HG02763 (cell line): ENCODE data around the gene MEIOSIN.
"Not testable (repeated sequence)": the region's sequence is repeated elsewhere in the genome, so short reads cannot be mapped to it uniquely, and the experiment has no call there.

Experiments used
- ATAC-seq: cut with Tn5 transposase; IDR thresholded peaks from one replicate; pipeline ENCODE4 v1.9.1; 2021; ENCODE audit warnings: mild to moderate bottlenecking, moderate library complexity; ENCODE audit not compliant: unreplicated experiment

Gene MEIOSIN, protein sequence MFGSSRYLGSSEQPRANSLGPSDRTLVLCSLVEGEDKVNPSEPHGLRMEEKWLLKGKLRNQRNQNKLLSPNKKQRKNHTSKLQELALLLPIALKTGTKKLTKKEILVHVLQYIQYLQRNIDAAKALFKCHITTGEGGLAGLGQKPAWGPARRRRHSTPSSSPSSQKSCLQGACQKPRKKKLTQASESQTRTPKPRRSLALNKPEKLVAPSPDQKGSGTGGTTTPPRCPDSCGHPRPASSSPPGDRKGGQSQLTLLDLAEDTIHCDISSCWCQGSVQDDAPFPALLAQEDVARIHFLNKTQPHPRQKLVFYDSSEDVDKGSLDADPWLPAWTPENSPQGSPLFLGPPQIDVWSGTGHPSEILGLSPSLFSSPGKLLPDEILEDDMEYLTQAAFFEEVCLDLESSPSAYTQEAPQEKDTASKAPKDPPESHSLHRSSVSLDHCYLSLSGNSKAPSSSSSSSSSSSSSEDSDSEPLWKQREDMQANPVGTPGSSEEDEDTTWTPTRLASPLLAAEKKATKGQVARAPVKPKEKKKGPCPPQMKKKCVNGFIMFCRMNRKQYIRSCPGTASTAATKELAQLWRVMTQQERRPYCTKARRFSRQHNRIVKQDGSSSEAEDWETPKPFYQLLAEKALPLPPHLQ

DNA sequence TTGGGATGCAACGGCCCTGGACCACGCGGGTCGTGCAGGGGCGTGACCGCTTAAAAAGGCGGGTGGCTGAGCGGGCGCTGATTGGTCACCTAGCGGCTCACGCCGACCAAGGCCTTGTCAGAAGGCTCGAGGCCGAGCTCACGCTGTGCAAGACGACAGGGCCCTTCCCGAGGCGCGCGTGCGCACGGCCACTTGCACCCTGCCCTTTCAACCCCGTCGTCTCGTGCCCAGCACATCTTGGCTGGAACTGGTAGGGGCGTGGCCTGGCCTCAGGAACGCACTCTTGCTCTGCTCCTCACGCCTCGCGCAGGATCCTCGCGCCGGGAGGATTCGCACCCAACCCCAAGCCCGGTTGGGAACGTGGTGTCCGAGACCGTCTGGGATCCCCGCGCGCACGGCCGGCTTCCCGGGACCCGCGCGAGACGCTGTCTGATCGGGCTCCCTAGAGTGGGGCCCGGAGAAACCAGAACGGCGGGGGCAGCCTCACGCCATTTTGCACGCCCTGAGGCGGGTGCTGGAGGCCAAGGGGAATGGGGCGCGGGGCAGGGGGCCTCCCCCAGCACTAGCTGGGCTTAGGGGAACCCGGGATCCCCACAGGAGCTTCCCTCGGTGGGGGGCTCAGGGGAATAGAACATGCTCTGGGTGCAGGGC is at the start of gene MEIOSIN:
Gene MEIOSIN, plus strand, starts transcription at position 280 of the 651 bp plus-strand sequence. CDS start 1,938 bp downstream, outside the sequence.
- ATAC-seq, result no peak

DNA sequence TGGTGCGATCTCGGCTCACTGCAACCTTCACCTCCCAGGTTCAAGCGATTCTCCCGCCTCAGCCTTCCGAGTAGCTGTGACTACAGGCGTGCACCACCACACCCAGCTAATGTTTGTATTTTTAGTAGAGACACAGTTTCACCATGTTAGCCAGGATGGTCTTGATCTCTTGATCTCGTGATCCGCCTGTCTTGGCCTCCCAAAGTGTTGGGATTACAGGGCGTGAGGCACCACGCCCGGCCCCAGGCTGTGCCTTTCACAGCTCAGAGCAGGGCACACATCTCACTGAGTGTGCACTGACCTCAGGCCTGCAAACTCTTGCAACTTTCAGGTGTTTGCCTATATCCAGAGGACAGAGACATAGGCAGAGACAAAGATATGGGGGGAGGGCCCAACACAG is 48.2 kb upstream of the MEIOSIN start:
- not testable (repeated sequence) for ATAC-seq

DNA sequence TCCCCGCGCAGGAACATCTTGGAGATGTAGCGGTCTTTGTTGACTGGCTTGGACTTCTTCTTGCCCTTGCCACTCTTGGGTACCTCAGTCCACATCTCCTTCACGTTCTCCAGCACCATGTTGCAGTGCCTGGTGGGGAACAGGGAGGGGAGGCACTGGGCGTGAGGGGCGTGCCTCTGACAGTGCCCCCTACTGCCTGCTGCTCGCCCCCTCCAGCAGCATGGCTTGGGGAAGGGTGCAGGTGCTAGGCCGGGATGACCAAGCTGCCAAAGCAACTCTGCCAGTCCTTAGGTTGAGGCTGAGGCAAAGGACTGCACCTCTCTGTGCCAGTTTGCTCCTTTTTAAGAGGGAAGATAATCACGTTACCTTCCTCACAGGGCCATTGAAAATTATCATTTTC is 45.6 kb upstream of the MEIOSIN start:
- ATAC-seq, result no peak

DNA sequence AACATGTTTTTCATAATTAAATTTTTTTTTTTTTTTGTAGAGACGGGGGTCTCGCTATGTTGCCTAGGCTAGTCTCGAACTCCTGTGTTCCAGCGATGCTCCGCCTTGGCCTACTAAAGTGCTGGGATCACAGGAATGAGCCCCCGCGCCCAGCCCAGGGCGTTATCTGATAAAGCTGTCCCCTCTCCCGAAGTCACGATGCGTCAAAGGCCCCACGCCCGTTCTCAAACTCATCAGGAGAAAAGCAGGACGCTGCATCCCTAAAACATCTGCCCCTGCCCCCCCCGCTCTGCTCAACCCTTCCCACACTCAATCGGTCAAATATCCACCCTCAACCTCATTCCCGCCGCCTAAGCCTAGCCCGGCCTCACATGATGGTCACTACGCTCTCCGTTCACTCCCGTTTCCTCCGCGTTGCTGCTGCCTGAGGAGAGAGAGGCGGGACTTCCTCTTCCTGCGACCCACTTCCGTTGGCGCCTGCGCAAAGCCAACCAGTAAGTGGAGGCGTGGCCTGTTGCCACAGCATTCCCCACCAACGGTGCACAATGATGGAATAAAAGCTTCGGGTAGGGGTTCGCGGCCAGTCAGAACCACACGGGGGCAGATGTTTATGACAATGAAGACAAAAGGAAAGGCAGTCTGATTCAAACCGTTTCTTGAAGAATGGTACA is 41.6 kb upstream of the MEIOSIN start, which contains the start of gene SNRPD2:
Gene SNRPD2, minus strand, starts transcription at position 438 of the 671 bp plus-strand sequence. Its CDS starts 65 bp downstream, at position 373.
- peak; percentile 55 for ATAC-seq

DNA sequence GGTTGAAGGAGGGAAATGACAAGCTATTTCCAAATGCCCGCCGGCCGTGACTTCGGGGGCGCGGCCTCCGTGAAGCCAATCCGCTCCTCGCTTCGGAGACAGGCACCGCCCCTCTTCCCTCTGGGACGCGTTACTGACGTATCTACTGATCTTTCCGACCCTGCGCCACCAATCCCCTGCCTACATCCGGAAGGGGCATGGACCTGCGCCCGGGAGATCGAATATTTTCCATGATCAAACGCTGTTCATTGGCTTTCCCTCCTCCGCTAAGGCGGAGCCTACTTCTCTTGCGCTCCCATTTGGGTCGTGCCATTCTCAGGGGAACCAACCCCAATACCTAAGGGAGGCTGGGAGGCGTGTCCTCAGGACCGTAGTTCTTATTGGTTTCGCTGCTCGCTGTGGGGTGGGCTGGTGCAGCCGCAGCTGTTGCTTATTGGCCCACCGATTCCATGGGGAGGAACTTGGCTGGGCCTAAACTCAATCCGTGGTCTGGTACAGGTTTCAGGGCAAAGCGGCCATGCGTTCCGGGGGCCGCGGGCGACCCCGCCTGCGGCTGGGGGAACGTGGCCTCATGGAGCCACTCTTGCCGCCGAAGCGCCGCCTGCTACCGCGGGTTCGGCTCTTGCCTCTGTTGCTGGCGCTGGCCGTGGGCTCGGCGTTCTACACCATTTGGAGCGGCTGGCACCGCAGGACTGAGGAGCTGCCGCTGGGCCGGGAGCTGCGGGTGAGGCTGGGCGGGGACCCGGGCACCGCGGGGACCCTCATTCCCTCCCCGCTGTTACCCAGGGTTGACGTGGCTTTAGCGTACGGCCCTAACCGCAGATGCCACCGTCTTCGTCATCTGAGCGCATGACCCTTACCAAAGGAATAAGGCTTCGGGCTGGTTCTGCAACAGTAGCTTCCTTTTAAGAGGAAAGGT is 40.8 kb upstream of the MEIOSIN start, which contains the start of gene QPCTL:
Gene QPCTL, plus strand, starts transcription at position 480 of the 919 bp plus-strand sequence. Its CDS starts 38 bp downstream, at position 518.
- ATAC-seq, result peak; percentile 82

DNA sequence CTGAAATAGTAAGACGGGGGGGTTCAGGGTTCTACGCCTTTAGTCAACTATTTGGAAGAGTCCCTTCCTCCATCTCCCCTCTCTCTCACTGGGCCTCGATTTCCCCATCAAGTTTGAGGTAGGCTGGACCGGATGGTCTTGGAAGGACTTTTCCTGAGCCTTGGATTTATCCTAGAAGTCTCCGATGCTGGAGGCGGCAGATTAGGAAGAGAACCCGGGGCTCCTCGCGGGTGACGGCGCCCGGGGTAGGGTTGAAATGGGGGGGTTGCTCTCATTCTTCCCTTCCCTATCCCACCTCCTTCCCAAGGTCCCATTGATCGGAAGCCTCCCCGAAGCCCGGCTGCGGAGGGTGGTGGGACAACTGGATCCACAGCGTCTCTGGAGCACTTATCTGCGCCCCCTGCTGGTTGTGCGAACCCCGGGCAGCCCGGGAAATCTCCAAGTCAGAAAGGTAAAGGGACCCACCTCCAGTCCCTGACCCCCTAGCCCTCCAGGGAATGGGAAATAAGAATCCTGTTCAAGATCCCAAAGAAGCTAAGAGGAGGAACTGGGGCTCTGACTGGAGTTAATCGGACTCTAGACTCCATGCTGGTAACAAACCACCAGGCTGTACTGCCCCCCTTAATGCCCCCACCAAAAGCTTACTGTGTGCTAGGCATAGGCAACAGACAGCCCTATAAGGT is 40.0 kb upstream of the MEIOSIN start:
- ATAC-seq, result no peak

DNA sequence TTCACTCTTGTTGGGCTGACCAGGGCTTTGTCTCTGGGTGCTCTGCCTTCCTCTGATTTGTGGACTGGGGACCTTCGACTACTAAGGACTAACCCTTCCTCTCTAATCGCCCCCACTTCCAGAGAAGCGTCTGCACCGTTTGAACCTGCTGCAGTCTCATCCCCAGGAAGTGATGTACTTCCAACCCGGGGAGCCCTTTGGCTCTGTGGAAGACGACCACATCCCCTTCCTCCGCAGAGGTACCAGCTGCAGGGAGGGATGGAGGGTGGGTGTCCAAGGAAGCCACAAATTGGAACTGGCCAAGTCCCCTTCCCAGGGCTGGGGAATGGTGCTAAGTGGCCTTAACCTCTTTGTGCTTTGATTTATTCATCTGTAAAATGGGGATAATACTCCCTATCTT is 31.6 kb upstream of the MEIOSIN start:
- no peak for ATAC-seq

DNA sequence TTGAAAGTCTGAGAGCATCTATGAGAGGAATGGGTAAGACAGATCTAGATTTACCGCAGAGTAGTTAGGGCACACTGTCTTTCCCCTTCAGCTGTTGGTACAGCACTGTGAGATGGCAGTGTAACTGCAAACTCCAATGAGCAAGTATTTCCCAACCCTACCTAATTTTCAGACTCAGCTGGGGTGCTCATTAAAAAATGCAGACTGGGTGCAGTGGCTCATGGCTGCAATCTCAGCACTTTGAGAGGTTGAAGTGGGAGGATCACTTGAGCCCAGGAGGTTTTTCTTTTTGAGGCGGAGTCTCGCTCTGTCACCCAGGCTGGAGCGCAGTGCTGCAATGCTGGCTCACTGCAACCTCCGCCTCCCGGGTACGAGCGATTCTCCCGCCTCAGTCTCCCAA is 28.1 kb upstream of the MEIOSIN start:
- ATAC-seq, result no peak

DNA sequence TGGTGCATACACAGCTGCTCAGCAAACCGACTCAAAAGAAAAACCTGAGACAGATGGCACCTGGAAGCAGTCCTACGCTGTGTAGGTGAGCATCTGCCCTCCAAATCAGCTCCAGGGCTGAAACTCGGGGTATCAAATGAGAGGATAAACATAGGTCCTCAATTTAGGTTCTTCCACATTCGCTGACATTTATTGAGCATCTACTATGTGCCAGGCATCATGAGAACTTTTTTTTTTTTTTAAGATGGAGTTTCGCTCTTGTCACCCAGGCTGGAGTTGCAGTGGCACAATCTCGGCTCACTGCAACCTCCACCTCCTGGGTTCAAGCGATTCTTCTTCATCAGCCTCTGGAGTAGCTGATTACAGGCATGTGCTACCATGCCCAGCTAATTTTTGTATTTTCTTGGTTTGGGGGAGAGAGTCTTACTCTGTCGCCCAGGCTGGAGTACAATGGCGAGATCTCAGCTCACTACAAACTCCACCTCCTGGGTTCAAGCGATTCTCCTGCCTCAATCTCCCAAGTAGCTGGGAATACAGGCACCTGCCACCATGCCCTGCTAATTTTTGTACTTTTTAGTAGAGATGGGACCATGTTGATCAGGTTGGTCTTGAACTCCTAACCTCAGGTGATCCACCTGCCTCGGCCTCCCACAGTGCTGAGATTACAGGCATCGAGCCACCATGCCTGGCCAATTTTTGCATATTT is 27.4 kb upstream of the MEIOSIN start:
- ATAC-seq, result no peak

DNA sequence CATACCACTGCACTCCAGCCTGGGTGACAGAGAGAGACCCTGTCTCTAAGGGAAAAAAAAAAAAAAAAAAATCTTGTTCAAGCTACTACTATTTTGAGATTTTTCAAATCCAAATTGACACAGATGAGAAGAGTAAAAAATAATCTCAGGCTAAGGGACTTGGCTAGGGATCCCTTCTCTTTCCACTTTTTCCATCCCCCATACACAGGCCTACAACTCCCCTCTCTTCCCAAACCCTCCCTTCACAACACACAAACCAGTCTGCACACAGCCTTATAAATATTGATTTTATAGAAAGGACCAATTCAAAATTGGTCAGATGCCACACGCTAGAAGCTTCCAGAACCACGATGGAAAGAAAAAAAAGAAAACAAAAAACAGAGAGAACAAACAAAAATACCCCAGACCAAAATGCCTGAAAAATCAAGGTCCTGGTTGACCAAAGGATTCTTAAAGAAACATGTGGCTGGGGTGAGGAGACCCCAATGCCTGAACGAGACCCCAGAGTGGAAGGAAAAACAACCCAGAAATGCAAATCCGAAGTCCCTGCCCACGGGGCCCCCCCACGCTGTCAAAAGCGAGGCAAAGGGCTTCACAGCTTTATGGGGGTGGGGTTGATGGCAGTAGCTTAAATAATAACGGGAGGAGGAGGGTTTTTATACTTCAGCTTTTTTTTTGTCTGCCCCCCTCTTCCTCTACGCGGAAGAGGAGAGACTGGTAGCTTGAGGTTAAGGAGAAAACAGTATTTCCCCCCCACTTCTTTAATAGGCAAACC is 22.7 kb upstream of the MEIOSIN start:
- no peak for ATAC-seq

DNA sequence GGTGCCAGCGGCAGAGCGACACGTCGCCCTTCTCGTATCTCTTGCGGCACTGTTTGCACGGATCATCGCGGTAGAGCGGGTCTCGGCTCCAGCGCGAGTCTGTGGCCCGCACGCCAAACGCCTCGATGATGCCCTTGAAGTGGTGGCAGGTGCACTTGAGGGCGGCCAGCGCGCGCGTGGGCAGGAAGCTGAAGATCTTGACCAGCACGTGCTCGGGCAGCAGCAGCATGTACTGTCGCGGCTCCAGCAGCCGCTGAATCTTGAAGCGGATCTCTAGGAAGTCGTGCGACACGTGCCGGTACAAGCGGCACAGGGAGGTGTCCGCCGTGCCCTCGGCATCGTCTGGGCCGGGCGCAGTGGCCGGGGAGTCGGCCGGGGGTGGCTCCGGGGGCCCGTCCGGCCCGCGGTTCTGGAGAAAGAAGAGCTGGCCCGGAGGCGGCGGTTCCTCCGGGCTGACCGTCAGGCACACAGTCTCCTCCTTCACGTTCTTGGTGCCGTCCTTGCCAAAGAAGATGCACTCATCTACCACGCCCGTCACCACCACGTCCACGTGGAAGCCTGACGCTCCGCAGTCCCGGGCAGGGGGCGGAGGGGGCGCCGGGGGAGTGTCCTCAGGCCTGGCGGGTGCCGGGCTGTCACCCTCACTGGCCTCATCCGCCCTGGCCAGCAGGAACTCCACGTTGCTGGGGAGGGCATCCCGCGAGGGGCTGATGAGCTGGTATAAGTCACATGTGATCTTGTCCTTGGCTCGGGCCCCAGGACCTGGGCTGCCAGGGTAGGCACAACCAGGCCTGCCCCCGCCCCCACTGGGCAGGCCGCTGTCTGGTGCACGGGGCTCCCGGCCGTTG is 21.2 kb upstream of the MEIOSIN start:
- ATAC-seq, result no peak

DNA sequence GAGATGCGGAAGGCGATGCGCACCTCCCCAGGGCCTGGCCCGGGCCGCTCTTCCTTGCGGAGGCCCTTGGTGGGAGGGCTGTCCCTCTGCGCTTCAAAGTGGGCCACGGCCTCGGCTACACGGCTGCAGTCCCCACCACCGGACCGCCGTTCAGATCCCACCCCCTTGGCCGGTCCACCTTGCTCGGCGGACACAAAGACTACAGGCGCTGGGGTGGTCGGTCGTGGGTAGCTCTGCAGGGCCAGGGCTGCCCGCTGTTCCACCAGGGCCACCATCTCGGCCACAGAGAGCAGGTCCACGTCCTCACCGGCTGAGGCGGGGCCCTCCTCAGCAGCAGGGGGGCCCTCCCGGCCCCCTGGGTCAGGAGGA is 20.6 kb upstream of the MEIOSIN start:
- ATAC-seq, result no peak

DNA sequence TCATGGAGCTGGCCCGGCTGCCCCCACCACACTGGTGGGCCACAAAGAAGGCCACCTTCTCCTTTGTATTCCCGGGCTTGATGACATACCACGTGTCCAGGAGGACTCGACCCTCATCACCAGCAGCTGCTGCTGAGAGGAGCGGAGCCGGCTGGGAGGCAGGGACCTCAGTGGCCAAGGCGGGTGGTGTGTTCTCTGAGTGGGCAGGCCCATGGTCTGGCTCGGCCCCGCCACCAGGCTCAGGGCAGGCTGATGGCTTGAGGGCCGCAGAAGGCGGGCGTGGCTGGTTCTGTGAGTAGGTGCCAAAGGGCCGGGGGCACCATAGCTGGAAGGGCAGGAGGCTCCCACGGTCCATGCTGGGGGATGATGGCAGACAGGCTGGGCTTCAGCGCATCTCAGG is 20.1 kb upstream of the MEIOSIN start:
- no peak for ATAC-seq

DNA sequence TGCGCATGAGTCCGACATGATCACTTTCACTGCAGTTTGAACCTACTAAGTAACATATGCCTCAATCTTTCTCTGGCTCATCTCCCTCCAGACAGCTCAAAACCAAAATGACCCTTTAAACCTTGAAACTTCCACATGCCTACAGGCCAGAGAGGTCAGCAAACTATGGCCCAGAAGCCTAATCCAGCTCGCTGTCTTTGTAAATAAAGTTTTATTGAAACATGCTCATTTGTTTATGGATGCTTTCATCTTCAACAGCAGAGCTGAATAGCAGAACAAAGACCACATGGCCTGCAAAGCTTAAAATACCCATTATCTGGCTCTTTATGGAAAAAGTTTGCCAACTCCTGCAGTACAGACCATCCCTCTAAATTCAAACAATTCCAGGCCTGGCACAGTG is 18.1 kb upstream of the MEIOSIN start:
- ATAC-seq, result no peak

DNA sequence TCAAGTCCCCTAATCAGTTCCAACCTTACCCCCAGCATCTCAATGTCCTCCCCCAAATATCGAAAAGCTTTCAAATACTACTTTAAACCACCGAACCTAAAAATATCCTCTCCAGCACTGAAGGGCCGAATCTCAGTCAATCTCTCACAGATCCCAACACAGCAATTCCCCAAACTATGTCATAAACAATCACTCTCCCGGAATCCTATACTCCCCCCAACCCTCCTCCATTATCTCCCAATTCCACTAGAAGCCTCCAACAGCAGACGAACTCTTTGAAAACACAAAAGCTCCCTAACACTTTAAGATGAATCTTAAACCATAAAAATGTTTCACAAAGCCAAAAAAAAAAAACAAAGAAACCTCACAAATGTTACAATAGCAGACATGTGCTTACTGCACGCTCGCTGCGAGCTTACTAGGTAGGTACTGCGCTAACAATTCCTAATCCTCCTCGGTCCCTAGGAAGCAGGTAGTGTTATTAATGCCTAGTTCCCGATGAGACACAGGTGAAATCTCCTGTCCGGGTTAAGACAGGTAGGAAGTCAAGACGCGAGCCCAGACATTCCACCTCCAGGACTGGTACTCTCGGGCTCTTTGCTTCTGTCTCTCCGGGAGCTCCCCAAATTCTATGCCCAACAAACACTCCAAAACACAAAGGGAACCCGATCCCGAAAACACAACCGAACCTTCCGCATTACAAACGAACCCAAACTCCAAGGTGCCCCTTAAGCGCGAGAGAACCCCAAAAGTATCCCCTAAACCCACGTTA is 16.7 kb upstream of the MEIOSIN start:
- no peak for ATAC-seq
